Skeletal muscle tissue (tissue), 4 donors: ENCODE measurements around the gene CASKIN1. TPM values are rescaled to one million over a fixed set of nuclear protein-coding genes. Genes with fewer than 3 reads are reported as not detected.

Experiments
- H3K27ac ChIP-seq: one replicate; pipeline ENCODE4 v1.7.0; 2013; ENCODE audit warnings: mild to moderate bottlenecking, low read depth, low read length, inconsistent platforms
- H3K27me3 ChIP-seq, 3 donors: one replicate each; pipeline ENCODE4 v1.7.0; 2013; ENCODE audit warnings: low read length in 3 of 3; ENCODE audit not compliant: control insufficient read depth in 3 of 3, insufficient read depth in 3 of 3
- H3K36me3 ChIP-seq, 3 donors: one replicate each; pipeline ENCODE4 v1.7.0; 2013; ENCODE audit warnings: low read length in 3 of 3; ENCODE audit not compliant: control insufficient read depth in 3 of 3, insufficient read depth in 3 of 3
- H3K4me1 ChIP-seq, 3 donors: one replicate each; pipeline ENCODE4 v1.7.0; 2013; ENCODE audit warnings: low read length in 3 of 3, mild to moderate bottlenecking in 3 of 3; ENCODE audit not compliant: control insufficient read depth in 3 of 3, insufficient read depth in 3 of 3
- H3K4me3 ChIP-seq, 3 donors: one replicate each; pipeline ENCODE4 v1.7.0; 2013; ENCODE audit warnings: low read length in 3 of 3
- H3K9ac ChIP-seq, 3 donors: one replicate each; pipeline ENCODE4 v1.7.0; 2013; ENCODE audit warnings: low read length in 3 of 3, mild to moderate bottlenecking in 3 of 3, moderate library complexity in 2 of 3, low read depth in 1 of 3
- H3K9me3 ChIP-seq, 3 donors: one replicate each; pipeline ENCODE4 v1.7.0; 2013; ENCODE audit warnings: low read length in 3 of 3; ENCODE audit not compliant: control insufficient read depth in 3 of 3
- total RNA-seq: library from RNA; depleted of rRNA; stranded (reverse); fragments of >200 nt; gene quantifications from one replicate; pipeline ENCODE4 v1.2.3, GENCODE V29; 2014
- donor health status: Osteomylitis.

CASKIN1 gene
- total RNA-seq, 1 donor from 2014 or later: 0.52 TPM

DNA sequence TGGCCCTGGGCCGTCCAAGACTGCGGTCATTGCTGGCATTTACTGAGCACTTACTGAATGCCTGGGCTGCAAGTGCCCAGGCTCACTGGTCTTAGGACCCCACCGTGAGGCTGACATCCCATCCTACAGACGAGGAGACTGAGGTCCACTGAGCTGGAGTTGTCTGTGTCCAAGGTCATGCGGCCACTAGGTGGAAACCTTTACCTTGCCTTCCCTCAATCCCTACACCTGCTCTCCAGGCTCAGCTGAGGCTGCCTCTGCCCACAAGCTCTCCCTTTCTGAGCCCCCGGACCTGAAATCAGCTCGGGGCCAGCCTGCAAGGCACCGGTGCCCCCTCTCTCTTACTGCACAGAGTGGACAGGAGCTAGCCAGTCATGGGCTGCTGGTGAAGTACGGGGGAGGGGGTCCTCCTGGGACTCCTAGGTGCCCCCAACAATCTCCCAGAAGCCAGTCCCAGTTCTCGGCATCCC, 1.5 kb downstream of the CASKIN1 start:
- H3K4me1 ChIP-seq: peaks cover 0 to 11% (median 5%) of the 10 kb centered on the region in 3 donors
- peak overlapping the region in 1 of 3 donors; percentile 16 for H3K9ac ChIP-seq
- no peaks in the 10 kb centered on the region for H3K9me3 ChIP-seq
- H3K27me3 ChIP-seq: peaks cover 38 to 41% (median 41%) of the 10 kb centered on the region in 3 donors
- H3K36me3 ChIP-seq: no peaks in the 10 kb centered on the region
- no peak overlapping the region for H3K4me3 ChIP-seq
- no peak overlapping the region for H3K27ac ChIP-seq

DNA sequence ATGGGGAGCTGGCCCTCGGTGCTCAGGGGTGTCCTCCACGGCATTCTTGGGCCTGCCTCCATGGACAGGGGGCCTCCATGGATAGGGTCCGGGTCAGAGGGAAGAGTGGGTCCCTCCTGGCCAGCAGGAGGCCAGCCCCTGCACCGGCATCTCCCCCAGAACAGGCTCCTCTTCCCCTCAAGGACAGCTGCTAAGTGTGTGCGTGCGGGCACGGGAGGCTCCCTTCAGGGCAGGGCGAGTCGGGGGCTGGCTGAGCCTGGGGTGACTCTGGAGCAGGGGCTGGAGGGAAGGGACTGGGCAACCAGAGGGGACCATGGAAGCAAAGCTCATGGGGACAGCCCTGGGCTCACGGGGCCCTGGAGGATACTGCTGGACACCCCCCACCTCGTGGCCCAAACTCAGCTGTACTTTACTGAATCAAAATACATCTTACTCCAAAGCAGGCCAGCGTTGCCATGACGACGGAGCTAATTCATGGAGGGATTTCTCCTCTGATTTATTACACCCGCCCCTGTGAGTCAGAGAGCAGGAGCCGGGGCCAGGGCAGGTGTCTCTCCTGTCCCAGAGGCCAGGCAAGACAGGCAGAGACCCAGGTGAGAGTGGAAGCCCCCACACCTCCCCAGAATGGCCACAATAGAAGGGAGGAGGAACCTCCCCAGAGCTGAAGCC, 2.1 kb downstream of the CASKIN1 start:
- Histone ChIP-seq H3K9me3 (no peaks in the 10 kb centered on the region), H3K4me1 (peaks cover 0 to 11% (median 5%) of the 10 kb centered on the region in 3 donors), H3K36me3 (no peaks in the 10 kb centered on the region), H3K27me3 (peaks cover 38 to 41% (median 39%) of the 10 kb centered on the region in 3 donors), H3K4me3 (no peak overlapping the region), H3K27ac (no peak overlapping the region), H3K9ac (no peak overlapping the region)

DNA sequence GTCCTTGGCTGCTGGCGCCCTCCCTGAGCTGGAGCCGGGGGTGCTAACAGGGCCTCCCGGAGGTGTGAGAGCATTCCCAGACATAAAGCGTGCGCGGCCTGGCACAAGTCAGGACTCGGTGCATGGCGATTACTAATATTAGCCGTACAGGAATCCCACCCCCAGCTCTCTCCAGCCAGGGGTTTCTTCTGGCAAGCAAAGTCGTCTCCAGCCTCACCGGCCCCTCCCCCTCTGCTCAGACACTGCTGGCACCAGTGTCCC, 5.0 kb downstream of the CASKIN1 start:
- Histone ChIP-seq H3K9ac (no peak overlapping the region), H3K9me3 (no peaks in the 10 kb centered on the region), H3K27ac (no peak overlapping the region), H3K4me1 (peaks cover 0 to 11% (median 5%) of the 10 kb centered on the region in 3 donors), H3K27me3 (peaks cover 24 to 27% (median 25%) of the 10 kb centered on the region in 3 donors), H3K4me3 (no peak overlapping the region), H3K36me3 (no peaks in the 10 kb centered on the region)

DNA sequence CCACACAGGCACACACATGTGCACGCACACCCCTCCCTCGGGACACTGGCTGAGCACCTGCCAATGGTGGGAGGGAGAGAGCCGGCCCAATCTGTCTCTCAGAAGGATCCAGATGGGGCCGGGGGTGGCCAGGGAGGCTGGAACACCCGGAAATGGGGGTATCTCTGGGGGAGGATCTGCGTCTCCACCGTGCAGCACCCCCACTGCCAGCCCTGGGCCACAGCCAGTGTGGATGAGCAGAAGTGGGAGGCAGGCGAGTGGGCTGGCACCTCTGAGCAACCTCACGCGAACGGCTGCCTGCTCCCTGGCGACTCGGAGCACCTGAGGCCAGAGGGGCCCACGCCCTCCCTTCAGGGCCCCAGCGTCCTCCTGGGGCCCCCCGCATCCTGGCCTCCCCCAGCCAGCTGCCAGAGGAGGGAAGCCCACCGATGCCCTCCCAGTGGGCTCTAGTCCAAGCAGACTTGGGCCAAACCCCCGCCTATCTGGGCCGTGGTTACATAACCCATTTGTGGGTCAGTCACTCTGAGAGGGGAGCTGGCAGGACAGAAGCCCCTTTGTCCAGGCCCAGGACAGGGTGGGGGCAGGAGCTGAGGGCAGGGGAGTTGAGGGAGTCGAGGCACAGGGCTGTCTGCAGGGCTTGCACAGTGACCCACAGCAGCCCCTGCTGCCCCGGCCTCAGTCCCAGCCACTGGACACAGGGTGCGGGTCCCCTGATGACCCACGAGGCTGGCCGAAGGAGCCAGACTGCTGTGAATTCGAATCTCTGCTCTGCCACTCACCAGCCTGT, 5.6 kb downstream of the CASKIN1 start:
- no peaks in the 10 kb centered on the region for H3K9me3 ChIP-seq
- peaks cover 0 to 11% (median 5%) of the 10 kb centered on the region in 3 donors for H3K4me1 ChIP-seq
- peaks cover 24 to 26% (median 24%) of the 10 kb centered on the region in 3 donors for H3K27me3 ChIP-seq
- no peak overlapping the region for H3K27ac ChIP-seq
- H3K36me3 ChIP-seq: no peaks in the 10 kb centered on the region
- no peak overlapping the region for H3K9ac ChIP-seq
- H3K4me3 ChIP-seq: no peak overlapping the region

DNA sequence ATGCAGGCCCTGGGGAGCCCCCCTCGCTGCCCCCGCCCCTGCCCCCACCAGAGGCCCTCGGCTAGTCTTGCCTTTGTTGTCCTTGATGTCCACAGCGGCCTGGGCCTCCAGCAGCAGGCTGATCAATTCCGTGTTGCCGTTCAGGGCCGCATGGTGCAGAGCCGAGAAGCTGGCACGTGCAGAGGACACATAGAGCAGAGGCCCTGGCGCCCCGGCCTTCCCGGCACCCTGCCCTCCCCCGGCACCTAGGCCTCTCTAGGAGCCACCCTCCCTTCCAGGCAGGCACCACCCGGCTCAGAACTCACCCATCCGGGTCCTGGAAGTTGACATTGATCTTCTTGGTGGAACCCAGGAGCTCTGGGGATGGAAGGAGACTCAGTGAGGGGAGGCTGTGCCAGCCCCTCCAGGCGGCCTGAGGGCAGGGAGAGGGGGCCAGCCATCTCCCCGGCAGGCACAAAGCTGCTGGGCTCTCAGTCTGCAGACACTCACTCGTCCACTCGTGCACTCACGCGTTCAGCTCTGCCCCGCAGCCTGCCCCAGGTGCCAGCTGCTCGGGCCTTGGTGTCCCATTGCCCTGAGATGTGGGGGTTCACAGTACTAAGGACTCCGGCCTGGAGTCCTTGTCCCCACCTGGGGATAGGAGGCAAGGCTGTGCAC, 6.3 kb downstream of the CASKIN1 start:
- H3K27ac ChIP-seq: no peak overlapping the region
- no peaks in the 10 kb centered on the region for H3K9me3 ChIP-seq
- H3K36me3 ChIP-seq: no peaks in the 10 kb centered on the region
- no peak overlapping the region for H3K9ac ChIP-seq
- H3K27me3 ChIP-seq: peaks cover 16 to 19% (median 18%) of the 10 kb centered on the region in 3 donors
- no peak overlapping the region for H3K4me3 ChIP-seq
- H3K4me1 ChIP-seq: peaks cover 0 to 4% (median under 1%) of the 10 kb centered on the region in 3 donors

DNA sequence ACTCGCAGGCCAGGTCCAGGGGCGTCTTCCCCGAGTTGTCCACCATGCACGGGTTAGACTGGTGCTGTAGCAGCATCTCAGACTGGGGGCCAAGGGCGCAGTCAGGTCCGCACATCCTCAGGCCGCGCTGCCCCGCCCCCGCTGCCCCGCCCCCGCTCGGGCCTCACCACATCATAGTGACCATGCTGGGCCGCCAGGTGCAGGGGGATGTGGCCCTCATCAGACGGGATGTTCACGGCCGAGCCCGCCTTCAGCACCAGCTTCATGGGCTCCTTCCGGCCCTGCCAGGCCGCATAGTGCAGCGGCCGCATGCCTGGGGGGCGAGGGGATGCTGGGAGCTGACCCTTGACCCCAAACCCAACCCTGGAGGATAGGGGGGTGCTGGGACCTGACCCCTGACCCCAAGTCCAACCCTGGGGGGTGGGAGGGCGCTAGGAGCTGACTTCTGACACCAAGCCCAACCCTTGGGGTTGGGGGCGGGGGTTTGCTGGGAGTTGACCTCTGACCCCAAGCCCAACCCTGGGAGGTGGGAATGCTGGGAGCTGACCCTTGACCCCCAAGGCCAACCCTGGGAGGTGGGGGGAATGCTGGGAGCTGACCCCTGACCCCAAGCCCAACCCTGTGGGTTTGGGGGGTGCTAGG, 7.0 kb downstream of the CASKIN1 start:
- Histone ChIP-seq H3K36me3 (no peaks in the 10 kb centered on the region), H3K27ac (no peak overlapping the region), H3K9ac (no peak overlapping the region), H3K4me1 (no peaks in the 10 kb centered on the region), H3K4me3 (no peak overlapping the region), H3K27me3 (peaks cover 9 to 11% (median 11%) of the 10 kb centered on the region in 3 donors), H3K9me3 (no peaks in the 10 kb centered on the region)

DNA sequence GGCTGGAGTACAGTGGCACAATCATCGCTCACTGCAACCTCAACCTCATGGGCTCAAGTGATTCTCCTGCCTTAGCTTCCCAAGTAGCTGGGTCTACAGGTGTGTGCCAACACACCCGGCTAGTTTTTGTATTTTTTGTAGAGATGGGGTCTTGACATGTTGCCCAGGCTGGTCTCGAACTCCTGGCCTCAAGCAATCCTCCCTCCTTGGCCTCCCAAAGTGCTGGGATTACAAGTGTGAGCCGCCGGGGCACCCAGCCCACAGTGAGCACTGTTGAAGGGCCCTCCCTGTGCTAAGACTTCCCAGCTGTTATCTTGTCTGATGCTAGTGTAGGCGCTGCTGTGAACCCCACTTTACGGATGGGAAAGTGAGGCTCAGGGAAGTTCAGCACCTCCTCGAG, 8.0 kb downstream of the CASKIN1 start:
- no peaks in the 10 kb centered on the region for H3K36me3 ChIP-seq
- no peak overlapping the region for H3K9ac ChIP-seq
- H3K9me3 ChIP-seq: no peaks in the 10 kb centered on the region
- no peaks in the 10 kb centered on the region for H3K4me1 ChIP-seq
- peaks cover 0 to 2% (median 1%) of the 10 kb centered on the region in 3 donors for H3K27me3 ChIP-seq
- H3K27ac ChIP-seq: no peak overlapping the region
- no peak overlapping the region for H3K4me3 ChIP-seq

DNA sequence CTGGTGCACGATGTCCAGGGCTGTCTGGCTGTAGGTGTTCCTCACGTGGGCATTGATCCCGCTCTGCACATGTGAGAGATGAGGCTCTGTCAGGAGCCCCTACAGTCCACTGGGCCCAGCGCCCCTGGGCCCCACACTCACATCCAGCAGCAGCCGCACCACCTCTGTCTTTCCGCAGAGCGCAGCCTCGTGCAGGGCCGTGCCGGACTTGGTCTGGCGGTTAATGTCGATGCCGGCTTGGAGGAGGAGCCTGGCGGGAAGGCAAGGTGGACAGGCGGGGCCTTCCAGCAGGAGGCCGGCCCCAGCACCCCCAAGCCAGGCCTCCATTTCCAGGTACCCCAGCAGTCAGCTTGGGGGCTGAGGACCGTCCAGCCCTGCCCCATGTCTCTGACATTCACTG, 9.2 kb downstream of the CASKIN1 start:
- no peak overlapping the region for H3K27ac ChIP-seq
- H3K9me3 ChIP-seq: no peaks in the 10 kb centered on the region
- H3K4me3 ChIP-seq: no peak overlapping the region
- H3K9ac ChIP-seq: no peak overlapping the region
- no peaks in the 10 kb centered on the region for H3K36me3 ChIP-seq
- no peaks in the 10 kb centered on the region for H3K27me3 ChIP-seq
- no peaks in the 10 kb centered on the region for H3K4me1 ChIP-seq

DNA sequence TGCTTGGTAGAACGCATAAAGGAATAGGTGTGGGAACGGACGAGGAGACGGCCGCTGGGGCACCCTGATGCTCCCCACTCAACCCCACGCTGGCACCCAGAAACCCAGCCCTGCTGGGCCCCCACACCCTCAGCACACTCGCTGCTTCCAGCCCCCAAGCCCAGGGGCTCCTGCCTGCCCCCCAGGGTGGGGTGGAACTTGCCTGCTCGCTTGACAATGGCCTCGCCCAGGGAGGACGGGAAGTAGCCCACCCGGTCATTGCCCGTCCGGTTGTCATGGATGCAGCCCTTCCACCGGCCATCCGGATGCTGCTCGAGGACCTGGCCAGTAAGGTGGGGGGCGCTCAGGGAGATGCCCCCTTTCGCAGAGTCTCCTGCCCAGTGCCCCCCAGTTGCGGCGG, 9.9 kb downstream of the CASKIN1 start:
- no peaks in the 10 kb centered on the region for H3K9me3 ChIP-seq
- no peak overlapping the region for H3K27ac ChIP-seq
- H3K36me3 ChIP-seq: no peaks in the 10 kb centered on the region
- H3K9ac ChIP-seq: no peak overlapping the region
- H3K4me3 ChIP-seq: no peak overlapping the region
- H3K27me3 ChIP-seq: no peaks in the 10 kb centered on the region
- no peaks in the 10 kb centered on the region for H3K4me1 ChIP-seq
